T follicular helper cell (primary cell): ENCODE data around the gene EXOC2.
"Not testable (repeated sequence)": the region's sequence is repeated elsewhere in the genome, so short reads cannot be mapped to it uniquely, and the experiment has no call there.

Source experiments
- DNase-seq: peaks from one replicate; pipeline ENCODE4 v3.0.0-alpha.2; 2020; ENCODE audit warnings: low read depth

The EXOC2 gene

GRCh38 chr6:583635-584034 is 109.3 kb downstream of the EXOC2 start:
- DNase-seq = no peak

- DNase-seq = no peak
These were observed 109.8 kb downstream of the EXOC2 start for GRCh38 chr6:583116-583515.

GRCh38 chr6:582370-582769 is 110.6 kb downstream of the EXOC2 start:
- DNase-seq = no peak

- no peak for DNase-seq
These were observed 113.6 kb downstream of the EXOC2 start for GRCh38 chr6:579339-579738.

GRCh38 chr6:572596-573265 is 120.2 kb downstream of the EXOC2 start:
- DNase-seq = no peak

- no peak for DNase-seq
These were observed 121.0 kb downstream of the EXOC2 start for GRCh38 chr6:571892-572291.

GRCh38 chr6:570825-571224 is 122.1 kb downstream of the EXOC2 start:
- no peak for DNase-seq

GRCh38 chr6:568954-569523 is 123.9 kb downstream of the EXOC2 start:
- DNase-seq = no peak

GRCh38 chr6:568085-568484 is 124.9 kb downstream of the EXOC2 start:
- no peak for DNase-seq

GRCh38 chr6:563863-564262 is 129.1 kb downstream of the EXOC2 start:
- no peak for DNase-seq

GRCh38 chr6:562052-562676 is 130.8 kb downstream of the EXOC2 start:
- no peak for DNase-seq

- DNase-seq = not testable (repeated sequence)
These were observed 131.6 kb downstream of the EXOC2 start for GRCh38 chr6:561335-561734.

- DNase-seq = no peak
These were observed 134.0 kb downstream of the EXOC2 start for GRCh38 chr6:558959-559358.

GRCh38 chr6:558089-558488 is 134.8 kb downstream of the EXOC2 start:
- DNase-seq = no peak

- DNase-seq = no peak
These were observed 141.0 kb downstream of the EXOC2 start for GRCh38 chr6:551829-552350.

GRCh38 chr6:551405-551804 is 141.5 kb downstream of the EXOC2 start:
- DNase-seq = no peak

GRCh38 chr6:549906-550305 is 143.0 kb downstream of the EXOC2 start:
- DNase-seq = no peak

GRCh38 chr6:548517-548916 is 144.4 kb downstream of the EXOC2 start:
- no peak for DNase-seq

GRCh38 chr6:548091-548490 is 144.8 kb downstream of the EXOC2 start:
- DNase-seq = no peak

- no peak for DNase-seq
These were observed 152.4 kb downstream of the EXOC2 start for GRCh38 chr6:540490-540889.

GRCh38 chr6:537114-537513 is 155.8 kb downstream of the EXOC2 start:
- no peak for DNase-seq

GRCh38 chr6:530425-530824 is 162.5 kb downstream of the EXOC2 start:
- no peak for DNase-seq

GRCh38 chr6:528989-529388 is 163.9 kb downstream of the EXOC2 start:
- DNase-seq = no peak
